Right lobe of liver (tissue), 6 donors: ENCODE results near the gene DDX51. TPM values are rescaled to one million over a fixed set of nuclear protein-coding genes. Genes with fewer than 3 reads are reported as not detected.

Experiments used
- ATAC-seq, 4 donors: fragments of 200-7000 bp; cut with Tn5 transposase; one replicate each; pipeline ENCODE4 v1.9.1; 2020; ENCODE audit warnings: mild to moderate bottlenecking in 4 of 4, moderate library complexity in 4 of 4
- DNase-seq, 3 donors: peaks; one replicate each; pipeline ENCODE4 v3.0.0-alpha.2; 2020
- H3K27ac ChIP-seq, 3 donors: fragments of 200-600 bp; one replicate each; pipeline ENCODE4 v1.8.0; 2022
- H3K27me3 ChIP-seq, 2 donors: fragments of 200-600 bp; one replicate each; pipeline ENCODE4 v1.8.0; 2022
- H3K36me3 ChIP-seq, 4 donors: fragments of 200-600 bp; sonication (generic) in 1 of 4; one replicate each; pipeline versions ENCODE4 v1.5.1 to v1.8.0; 2017 to 2022; ENCODE audit warnings: control low read depth in 1 of 4
- H3K4me1 ChIP-seq, 4 donors: fragments of 200-600 bp; sonication (generic) in 1 of 4; one replicate each; pipeline versions ENCODE4 v1.5.1 to v1.8.0; 2017 to 2022; ENCODE audit warnings: control low read depth in 1 of 4
- H3K4me3 ChIP-seq, 3 donors: fragments of 200-600 bp; one replicate each; pipeline ENCODE4 v1.8.0; 2022
- H3K9me3 ChIP-seq, 4 donors: fragments of 200-600 bp; sonication (generic) in 1 of 4; one replicate each; pipeline versions ENCODE4 v1.5.1 to v1.8.0; 2017 to 2022; ENCODE audit warnings: control low read depth in 1 of 4
- POLR2A ChIP-seq: fragments of 450-650 bp; IDR thresholded peaks from one replicate; pipeline ENCODE4 v1.6.1; 2017; ENCODE audit warnings: antibody characterized with exemption, mild to moderate bottlenecking
- WGBS: methylation state at CpG from one replicate; pipeline ENCODE4 v1.1.6; 2018; ENCODE audit warnings: low coverage, low lambda C conversion rate; ENCODE audit not compliant: insufficient coverage; ENCODE audit errors: missing lambda C conversion rate; 5-methylcytosine and 5-hydroxymethylcytosine counted together
- intact Hi-C, 2 donors: fragments of 100-400 bp; cut with DNase I; formaldehyde crosslinking; loops; one replicate each; pipeline versions ENCODE4 v1.11.2 to v1.14.1; 2022
- total RNA-seq, 6 experiments: library from RNA; depleted of rRNA in 2 of 6; stranded (reverse); fragments of >200 nt in 2 of 6; fragmentation: NEBNext Ultra II Directional in 3 of 6; extraction: Animal tissue kit (Norgen Biotek cat#: 25700) in 3 of 6; gene quantifications; one replicate each; pipeline versions ENCODE4 v1.1.0 to v1.2.4, GENCODE V29; 2016 to 2023
- TF ChIP-seq, protein P1 (sequence below), 4 donors: fragments of 200-600 bp in 3 of 4; fragments of 450-650 bp in 1 of 4; IDR thresholded peaks; one replicate each; pipeline versions ENCODE4 v1.5.1 to v1.8.0; 2016 to 2022; ENCODE audit warnings: antibody characterized with exemption in 4 of 4, mild to moderate bottlenecking in 2 of 4
- donor health status: DM: no; HTN: yes; CAD: no.
- donor health status: DM: no; HTN: no; CAD: no.
- donor health status: DM: no; HTN: no; CAD: no.
- donor health status: DM: no; HTN: yes; CAD: no.
- donor health status: DM: no; HTN: yes; CAD: no.

Gene DDX51
- total RNA-seq, 6 experiments from 2014 or later: 4.2 to 9.0 (median 5.2) TPM

DNA sequence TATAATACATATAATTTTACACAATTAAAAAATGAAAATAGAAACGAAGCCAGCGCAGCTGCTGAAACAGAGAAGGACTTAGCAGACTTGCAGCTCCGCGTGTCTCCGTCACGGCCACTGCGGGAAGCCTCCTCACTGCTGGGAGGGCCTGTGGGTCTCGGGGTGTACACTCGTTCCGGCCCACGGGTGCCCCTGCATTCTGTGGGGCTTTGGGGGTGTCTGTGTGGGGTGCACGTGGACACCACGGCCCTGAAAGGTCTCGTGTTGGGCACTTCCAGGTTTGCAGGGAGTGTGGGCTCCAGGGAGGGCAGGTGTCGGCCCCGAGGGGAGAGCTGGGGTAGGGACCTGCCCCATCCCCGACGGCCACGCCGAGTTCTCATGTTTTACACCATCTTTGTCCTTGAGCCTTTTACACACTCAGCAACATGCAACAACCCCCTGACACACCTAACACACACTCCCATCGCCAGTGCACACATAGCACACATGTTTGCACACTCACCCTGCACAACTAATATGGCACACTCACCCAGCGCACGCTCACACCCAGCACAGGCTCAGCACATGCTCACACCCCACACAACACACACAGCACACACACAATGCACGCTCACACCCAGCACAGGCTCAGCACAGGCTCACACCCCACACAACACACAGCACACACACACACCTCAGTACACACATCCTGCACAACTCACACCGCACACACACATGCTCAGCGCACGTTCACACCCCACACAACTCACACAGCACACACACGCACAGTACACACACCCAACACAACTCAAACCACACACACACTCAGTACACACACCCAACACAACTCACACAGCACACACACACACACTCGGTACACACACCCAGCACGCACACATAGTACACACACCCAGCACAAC is 36.8 kb upstream of the DDX51 start:
- TF ChIP-seq, protein P1, sequence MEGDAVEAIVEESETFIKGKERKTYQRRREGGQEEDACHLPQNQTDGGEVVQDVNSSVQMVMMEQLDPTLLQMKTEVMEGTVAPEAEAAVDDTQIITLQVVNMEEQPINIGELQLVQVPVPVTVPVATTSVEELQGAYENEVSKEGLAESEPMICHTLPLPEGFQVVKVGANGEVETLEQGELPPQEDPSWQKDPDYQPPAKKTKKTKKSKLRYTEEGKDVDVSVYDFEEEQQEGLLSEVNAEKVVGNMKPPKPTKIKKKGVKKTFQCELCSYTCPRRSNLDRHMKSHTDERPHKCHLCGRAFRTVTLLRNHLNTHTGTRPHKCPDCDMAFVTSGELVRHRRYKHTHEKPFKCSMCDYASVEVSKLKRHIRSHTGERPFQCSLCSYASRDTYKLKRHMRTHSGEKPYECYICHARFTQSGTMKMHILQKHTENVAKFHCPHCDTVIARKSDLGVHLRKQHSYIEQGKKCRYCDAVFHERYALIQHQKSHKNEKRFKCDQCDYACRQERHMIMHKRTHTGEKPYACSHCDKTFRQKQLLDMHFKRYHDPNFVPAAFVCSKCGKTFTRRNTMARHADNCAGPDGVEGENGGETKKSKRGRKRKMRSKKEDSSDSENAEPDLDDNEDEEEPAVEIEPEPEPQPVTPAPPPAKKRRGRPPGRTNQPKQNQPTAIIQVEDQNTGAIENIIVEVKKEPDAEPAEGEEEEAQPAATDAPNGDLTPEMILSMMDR (IDR thresholded peaks at IDR 0.05): no peak
- no peak for TF ChIP-seq POLR2A
- no peak for ATAC-seq
- H3K4me3 ChIP-seq: no peak overlapping the region
- intact Hi-C loops: no loop called here
- no peak overlapping the region for H3K27ac ChIP-seq
- H3K36me3 ChIP-seq: no peaks in the 10 kb centered on the region
- DNase-seq: peak in 1 of 3 donors; percentile 11
- 76% methylated on average over 9 of the region's 30 CpGs for WGBS
- no peaks in the 10 kb centered on the region for H3K4me1 ChIP-seq
- no peaks in the 10 kb centered on the region for H3K27me3 ChIP-seq
- no peaks in the 10 kb centered on the region for H3K9me3 ChIP-seq

DNA sequence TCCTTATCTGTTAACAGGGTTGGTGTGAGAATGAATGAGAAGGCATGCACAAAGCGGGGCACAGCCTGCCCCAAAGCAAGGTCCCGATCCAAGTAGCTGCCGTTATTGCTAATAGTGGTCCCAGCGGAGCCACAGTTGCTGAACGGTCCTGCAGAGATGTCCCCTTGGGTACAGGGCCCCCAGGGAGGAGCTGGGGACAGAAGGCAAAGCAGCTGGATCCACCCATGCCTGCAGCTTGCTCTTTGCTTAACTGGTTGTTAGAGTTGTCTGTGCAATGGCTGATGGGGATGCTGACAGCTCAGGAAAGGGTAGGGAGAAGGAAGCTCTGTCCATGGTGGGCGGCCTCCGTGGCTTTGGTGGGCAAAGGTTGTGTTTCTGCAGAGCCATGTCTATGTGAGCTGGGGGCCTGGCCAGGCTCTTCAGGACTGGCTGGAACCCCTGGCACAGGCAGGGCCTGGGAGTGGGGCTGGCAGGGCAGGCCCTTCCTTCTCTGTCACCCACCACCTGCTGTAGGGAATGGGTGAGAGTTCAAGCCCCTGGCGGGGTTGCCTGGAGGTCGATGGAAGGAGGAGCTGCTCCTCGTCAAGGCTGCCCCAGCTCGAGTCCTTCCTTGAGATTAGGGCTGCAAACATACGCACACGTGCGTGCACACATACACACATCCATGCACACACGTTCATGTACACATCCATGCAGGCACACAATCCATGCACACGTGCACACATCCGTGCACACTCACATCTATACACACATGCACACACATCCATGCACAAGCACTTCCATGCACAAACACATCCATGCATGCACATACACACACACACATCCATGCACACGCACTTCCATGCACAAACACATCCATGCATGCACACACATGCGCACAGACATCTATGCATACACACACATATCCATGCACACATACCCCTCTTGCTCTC is 35.6 kb upstream of the DDX51 start:
- intact Hi-C loops: no loop called here
- no peaks in the 10 kb centered on the region for H3K36me3 ChIP-seq
- no peak overlapping the region for H3K27ac ChIP-seq
- no peaks in the 10 kb centered on the region for H3K4me1 ChIP-seq
- no peaks in the 10 kb centered on the region for H3K9me3 ChIP-seq
- no peak overlapping the region for H3K4me3 ChIP-seq
- 71% methylated on average over 6 of the region's 19 CpGs for WGBS
- TF ChIP-seq, protein P1 (IDR thresholded peaks at IDR 0.05): no peak
- no peak for TF ChIP-seq POLR2A
- DNase-seq: no peak
- H3K27me3 ChIP-seq: no peaks in the 10 kb centered on the region
- ATAC-seq: no peak

DNA sequence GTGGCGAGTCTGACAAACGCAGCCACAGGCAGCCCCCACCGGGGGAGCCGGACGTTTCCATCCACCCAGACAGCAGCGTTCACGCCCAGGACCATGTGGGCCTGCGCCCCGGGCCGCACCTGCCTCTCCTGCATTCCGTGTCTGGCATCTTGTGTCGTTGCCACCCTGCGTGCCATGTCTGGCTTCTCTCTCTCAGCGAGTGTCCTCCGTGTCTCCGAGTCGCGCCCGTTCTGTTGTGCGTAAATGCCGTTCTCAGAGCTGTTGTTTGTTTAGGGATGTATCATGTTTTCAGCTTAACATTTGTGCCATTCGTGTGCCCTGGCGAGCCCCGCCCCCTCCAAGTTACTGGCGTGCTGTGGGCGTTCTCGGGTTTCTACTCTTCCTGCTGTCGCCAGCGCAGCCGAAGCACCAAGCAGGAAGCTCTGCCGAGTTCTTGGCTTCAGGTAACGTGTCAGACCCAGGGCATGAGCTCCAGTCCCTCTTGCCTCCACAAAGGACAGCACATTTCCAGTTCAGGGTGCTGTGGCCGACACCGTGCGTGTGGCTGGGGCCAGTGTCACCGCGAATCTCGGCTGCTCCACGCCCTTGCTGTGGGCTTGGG is 34.8 kb upstream of the DDX51 start:
- Histone ChIP-seq H3K27me3 (no peaks in the 10 kb centered on the region), H3K4me3 (no peak overlapping the region), H3K4me1 (no peaks in the 10 kb centered on the region), H3K9me3 (no peaks in the 10 kb centered on the region), H3K27ac (no peak overlapping the region), H3K36me3 (no peaks in the 10 kb centered on the region)
- intact Hi-C loops: no loop called here
- WGBS: 60% methylated on average over 18 of the region's 39 CpGs
- TF ChIP-seq, protein P1 (IDR thresholded peaks at IDR 0.05): no peak
- no peak for TF ChIP-seq POLR2A
- DNase-seq: peak in 1 of 3 donors; percentile 13
- ATAC-seq: no peak

DNA sequence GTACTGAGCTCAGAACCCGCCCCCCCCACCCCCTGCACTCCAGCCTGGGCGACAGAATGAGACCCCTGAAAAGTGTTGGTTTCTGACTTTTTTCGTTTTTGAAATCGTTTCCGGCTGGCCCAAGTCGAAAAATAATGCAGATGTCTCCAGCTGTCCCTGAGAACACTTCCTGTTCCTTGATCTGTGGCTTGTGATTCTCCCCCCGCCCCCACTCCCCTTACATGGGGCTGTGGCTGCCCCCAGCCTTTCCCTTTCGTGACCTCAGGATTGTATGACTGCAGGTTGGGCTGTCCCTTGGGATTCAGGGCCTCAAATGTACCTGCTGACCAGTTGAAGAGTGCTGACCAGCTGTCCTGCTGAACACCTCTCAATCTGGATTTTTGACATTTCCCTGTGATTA is 34.2 kb upstream of the DDX51 start:
- DNase-seq (no peak), ATAC-seq (no peak)
- H3K4me1 ChIP-seq: no peaks in the 10 kb centered on the region
- H3K27me3 ChIP-seq: no peaks in the 10 kb centered on the region
- no peaks in the 10 kb centered on the region for H3K36me3 ChIP-seq
- H3K9me3 ChIP-seq: no peaks in the 10 kb centered on the region
- H3K4me3 ChIP-seq: no peak overlapping the region
- 22% methylated on average over 8 of the region's 8 CpGs for WGBS
- TF ChIP-seq, protein P1 (IDR thresholded peaks at IDR 0.05): no peak
- TF ChIP-seq POLR2A: no peak
- H3K27ac ChIP-seq: no peak overlapping the region
- intact Hi-C loops: no loop called here
